IPS-NIHi7 (cell line): ENCODE results near the gene PITX3.
A peak's percentile ranks its signal among the peaks of the same experiment; 100 is the strongest.
"Not testable (repeated sequence)": the region's sequence is repeated elsewhere in the genome, so short reads cannot be mapped to it uniquely, and the experiment has no call there.

ENCODE experiments used
- DNase-seq: peaks from one replicate; pipeline ENCODE4 v3.0.0; 2012; ENCODE audit warnings: mixed read lengths; ENCODE audit errors: extremely low spot score

The PITX3 gene

GRCh38 chr10:102255404-102255803, 14.1 kb upstream of the PITX3 start:
- no peak for DNase-seq

GRCh38 chr10:102254426-102254825, 13.1 kb upstream of the PITX3 start:
- no peak for DNase-seq

- not testable (repeated sequence) for DNase-seq
These were observed 11.2 kb upstream of the PITX3 start for GRCh38 chr10:102252508-102252907.

GRCh38 chr10:102247734-102248133, 6.4 kb upstream of the PITX3 start:
- no peak for DNase-seq

GRCh38 chr10:102246261-102246660, 4.9 kb upstream of the PITX3 start:
- no peak for DNase-seq

- no peak for DNase-seq
These were observed 4.6 kb upstream of the PITX3 start for GRCh38 chr10:102245932-102246251.

- peak; percentile 96 for DNase-seq
These were observed 4.0 kb upstream of the PITX3 start, which contains the start of gene GBF1 for GRCh38 chr10:102245082-102245931. GBF1 (plus strand) TSS chr10:102245532; CDS start chr10:102258939, 13,407 bp downstream.

- DNase-seq, result no peak
These were observed 2.0 kb upstream of the PITX3 start for GRCh38 chr10:102243309-102243708.

- no peak for DNase-seq
These were observed 790 bp upstream of the PITX3 start for GRCh38 chr10:102242118-102242485.

GRCh38 chr10:102241032-102241443, 274 bp downstream of the PITX3 start:
- DNase-seq, result no peak

GRCh38 chr10:102240467-102241031, 763 bp downstream of the PITX3 start:
- DNase-seq, result peak; percentile 20

GRCh38 chr10:102237711-102238252, 3.5 kb downstream of the PITX3 start:
- DNase-seq, result no peak

- DNase-seq, result no peak
These were observed 5.3 kb downstream of the PITX3 start for GRCh38 chr10:102236006-102236405.

- DNase-seq, result no peak
These were observed 5.8 kb downstream of the PITX3 start for GRCh38 chr10:102235598-102235920.

GRCh38 chr10:102234888-102235597, 6.3 kb downstream of the PITX3 start:
- DNase-seq, result no peak

- no peak for DNase-seq
These were observed 7.3 kb downstream of the PITX3 start for GRCh38 chr10:102233997-102234396.

GRCh38 chr10:102231357-102232318, 9.7 kb downstream of the PITX3 start:
- peak; percentile 85 for DNase-seq

- peak; percentile 60 for DNase-seq
These were observed 10.4 kb downstream of the PITX3 start for GRCh38 chr10:102230861-102231356.

- peak; percentile 79 for DNase-seq
These were observed 10.9 kb downstream of the PITX3 start for GRCh38 chr10:102230264-102230860.

- peak; percentile 80 for DNase-seq
These were observed 11.5 kb downstream of the PITX3 start for GRCh38 chr10:102229810-102230263.

- DNase-seq, result no peak
These were observed 14.3 kb downstream of the PITX3 start for GRCh38 chr10:102227050-102227449.
